ENCODE results near the gene KCNG2. TPM values are rescaled to one million over a fixed set of nuclear protein-coding genes. Genes with fewer than 3 reads are reported as not detected.

KCNG2 gene
- total RNA-seq, 4 donors from 2014 or later: 0.44 TPM; not detected in 3

DNA sequence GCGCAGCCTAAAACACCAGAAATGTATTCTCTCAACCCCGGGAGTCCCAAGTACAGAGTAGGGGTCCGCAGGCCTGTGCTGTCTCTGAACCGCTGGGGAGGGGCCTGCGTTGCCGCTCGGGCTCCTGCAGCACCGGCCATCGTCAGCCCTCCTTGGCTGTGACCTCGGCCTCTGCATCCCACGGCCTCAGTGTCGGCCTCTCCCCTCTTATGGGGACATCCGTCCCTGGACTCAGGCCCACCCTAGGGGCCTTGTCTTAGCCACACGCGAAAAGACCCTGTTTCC lies 50.5 kb downstream of the KCNG2 start:
- TF ChIP-seq, protein P1, sequence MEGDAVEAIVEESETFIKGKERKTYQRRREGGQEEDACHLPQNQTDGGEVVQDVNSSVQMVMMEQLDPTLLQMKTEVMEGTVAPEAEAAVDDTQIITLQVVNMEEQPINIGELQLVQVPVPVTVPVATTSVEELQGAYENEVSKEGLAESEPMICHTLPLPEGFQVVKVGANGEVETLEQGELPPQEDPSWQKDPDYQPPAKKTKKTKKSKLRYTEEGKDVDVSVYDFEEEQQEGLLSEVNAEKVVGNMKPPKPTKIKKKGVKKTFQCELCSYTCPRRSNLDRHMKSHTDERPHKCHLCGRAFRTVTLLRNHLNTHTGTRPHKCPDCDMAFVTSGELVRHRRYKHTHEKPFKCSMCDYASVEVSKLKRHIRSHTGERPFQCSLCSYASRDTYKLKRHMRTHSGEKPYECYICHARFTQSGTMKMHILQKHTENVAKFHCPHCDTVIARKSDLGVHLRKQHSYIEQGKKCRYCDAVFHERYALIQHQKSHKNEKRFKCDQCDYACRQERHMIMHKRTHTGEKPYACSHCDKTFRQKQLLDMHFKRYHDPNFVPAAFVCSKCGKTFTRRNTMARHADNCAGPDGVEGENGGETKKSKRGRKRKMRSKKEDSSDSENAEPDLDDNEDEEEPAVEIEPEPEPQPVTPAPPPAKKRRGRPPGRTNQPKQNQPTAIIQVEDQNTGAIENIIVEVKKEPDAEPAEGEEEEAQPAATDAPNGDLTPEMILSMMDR (IDR thresholded peaks at IDR 0.05; ENCODE audit: low read depth): no peak

DNA sequence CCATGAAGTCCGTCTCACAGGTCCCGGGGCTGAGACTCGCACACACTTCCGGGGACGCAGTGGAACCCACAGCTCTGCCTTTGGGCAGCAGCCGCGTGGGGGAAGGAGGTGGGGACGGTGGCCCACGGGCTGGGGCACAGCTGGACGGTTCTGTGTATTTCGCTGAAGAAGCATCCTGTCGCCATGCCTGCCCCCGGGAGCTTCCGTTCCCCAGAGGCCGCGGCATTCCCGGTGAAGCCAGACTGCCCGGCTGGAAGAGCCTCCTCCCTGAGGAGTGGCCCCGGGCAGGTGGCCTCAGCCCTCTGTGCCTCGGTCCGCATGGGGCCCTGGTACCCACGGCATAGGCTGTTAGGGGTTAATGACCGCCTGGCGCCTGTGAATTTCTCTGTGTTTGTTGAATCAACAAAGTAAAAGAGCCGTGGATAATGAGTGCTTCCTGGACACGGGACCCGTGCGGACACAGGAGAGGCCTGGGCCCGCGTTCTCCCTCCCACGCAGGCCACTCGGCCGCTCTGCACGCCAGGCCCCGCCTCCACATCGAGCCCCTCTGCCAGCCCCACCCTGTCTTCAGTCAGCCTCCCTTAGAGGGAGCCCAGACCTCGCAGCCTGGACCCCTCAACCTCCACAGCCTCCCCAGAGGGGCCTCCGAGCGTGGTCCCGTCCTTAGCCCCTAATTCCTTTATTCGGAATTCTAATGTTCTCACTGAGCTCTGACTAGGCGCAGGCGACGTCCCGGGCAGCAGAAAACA lies 51.0 kb downstream of the KCNG2 start:
- TF ChIP-seq, protein P1 (IDR thresholded peaks at IDR 0.05; ENCODE audit: low read depth): no peak

DNA sequence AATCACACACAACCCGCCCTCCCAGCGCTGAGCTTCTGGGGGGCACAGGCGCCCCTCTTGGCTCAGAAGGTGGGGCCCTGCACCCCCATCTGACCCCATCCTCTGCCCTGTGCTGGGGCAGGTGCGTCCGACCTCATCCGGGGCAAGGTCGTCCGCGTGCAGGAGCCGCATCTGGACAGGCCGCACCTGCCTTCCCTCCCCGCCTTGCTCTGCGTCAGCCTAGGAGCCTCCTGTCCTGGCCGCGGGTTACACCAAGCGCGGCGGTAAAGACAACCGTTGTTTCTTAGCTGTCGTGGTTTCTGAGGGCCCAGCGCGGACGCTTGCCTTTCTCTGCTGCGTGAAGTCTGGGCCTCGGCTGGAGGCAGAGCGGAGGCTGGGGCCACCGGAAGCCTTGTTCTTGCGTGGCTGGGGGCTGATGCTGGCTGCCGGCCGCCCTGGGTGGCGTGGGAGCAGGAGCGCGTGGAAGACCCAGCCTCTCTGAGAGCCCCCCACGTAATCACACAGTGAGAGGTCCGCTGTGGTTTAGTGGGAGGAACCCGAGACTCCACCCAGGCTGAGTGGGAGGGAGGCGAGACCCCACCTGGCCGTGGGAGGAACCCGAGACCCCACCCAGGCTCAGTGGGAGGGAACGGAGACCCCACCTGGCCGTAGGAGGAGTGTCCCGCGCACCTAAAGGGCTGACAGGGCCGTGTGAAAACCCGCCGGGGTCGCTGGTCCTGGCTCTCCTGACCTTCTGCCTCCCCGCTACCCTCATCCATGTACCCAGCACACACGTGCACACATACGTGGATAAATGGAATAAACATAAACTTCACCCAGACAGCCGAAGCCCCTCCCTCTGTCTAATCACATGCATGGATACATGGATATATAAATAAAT lies 51.8 kb downstream of the KCNG2 start:
- TF ChIP-seq, protein P1 (IDR thresholded peaks at IDR 0.05; ENCODE audit: low read depth): no peak

DNA sequence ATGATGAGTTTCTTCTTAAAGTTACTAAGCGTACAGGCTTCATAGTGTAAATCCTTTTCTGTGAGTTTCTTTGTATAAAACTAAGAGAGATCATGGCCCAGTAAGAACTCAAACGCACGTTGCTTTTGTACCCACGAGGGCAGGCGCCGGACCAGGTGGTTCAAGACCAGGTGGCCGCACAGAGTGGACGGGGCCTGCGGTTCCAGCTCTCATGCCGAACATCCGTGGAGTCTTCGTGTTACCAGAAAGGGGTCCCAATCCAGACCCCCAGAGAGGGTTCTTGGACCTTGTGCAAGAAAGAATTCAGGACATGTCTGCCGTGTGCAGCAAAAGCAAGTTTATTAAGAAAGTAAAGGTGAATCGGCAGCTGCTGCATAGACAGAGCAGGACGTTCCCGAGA lies 53.0 kb downstream of the KCNG2 start:
- TF ChIP-seq, protein P1 (IDR thresholded peaks at IDR 0.05; ENCODE audit: low read depth): no peak

DNA sequence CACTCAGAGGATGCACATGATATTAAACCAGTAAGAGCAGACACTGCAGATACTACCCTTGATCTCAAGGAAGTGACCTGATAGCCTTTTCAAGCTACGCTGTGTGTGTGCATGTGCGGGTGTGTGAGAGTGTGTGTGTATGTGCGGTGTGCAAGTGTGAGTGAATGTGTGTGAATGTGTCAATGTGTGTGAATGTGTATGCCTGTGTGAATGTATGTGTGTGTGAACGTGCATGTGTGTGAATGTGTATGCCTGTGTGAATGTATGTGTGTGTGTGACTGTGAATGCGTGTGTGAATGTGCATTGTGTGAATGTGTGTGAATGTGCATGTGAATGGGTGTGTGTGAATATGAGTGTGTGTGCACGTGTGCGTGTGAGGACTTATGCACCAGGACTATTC lies 53.8 kb downstream of the KCNG2 start:
- TF ChIP-seq, protein P1 (IDR thresholded peaks at IDR 0.05; ENCODE audit: low read depth): no peak

DNA sequence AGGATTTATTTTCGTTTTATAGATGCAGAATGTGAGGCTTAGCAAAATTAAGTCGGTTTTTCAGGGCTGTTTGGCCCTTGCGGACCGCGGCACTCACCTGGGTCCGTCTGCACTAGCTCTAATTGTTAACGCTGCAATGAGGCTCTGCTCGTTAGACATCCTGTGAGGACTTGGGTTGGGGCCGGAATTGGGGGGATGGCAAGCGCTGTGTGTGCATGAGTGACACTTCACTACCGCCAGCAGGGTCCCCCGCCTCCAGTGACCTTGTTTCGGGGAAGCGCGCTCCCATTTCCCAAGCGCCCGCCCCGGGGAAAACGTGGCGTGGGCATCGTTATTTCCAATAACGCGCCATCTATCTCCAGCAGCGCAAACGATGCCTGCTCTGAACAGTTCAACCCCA lies 54.2 kb downstream of the KCNG2 start:
- TF ChIP-seq, protein P1 (IDR thresholded peaks at IDR 0.05; ENCODE audit: low read depth): no peak

DNA sequence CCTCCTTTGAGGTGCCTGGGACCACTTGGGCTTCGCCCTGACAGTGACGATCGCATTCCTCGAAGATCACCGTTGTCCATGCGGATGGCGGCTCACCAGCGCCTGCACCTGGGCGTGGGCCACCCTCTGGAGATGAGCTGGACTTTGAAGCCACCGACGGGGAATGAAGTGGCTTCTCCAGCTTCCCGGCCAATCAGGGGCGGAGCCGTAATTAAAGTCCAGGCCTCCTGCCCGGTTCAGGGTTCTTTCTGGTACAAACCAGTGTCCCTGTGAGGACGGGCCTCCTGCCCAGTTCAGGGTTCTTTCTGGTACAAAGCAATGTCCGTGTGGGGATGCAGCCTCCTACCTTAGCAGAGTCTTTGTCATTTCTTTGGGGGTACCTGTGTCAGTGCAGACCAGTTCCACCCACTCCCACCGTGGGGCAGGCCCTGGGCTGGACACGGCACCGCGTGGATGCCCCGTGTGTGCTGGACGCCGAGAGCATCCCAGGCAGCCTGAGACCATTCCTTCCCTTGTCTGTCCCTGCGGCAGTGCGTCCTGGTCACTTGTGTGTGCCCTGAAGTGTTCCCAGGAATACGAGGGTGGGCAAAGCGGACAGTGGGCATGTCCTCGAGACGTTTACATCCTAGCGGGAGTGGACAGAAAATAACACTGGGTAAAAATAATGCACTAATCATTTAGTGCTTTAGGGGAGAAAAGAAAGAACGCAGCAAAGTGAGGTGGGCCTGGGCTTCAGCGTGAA lies 55.0 kb downstream of the KCNG2 start:
- TF ChIP-seq, protein P1 (IDR thresholded peaks at IDR 0.05; ENCODE audit: low read depth): no peak
